K562 (cell line): Measurements from ENCODE around the gene CBX3. TPM values are rescaled to one million over a fixed set of nuclear protein-coding genes. Genes with fewer than 3 reads are reported as not detected.
A peak's percentile ranks its signal among the peaks of the same experiment; 100 is the strongest.

Experiments used
- ATAC-seq: fragments of 200-7000 bp; cut with Tn5 transposase; 3 replicates; pipeline ENCODE4 v1.9.1; 2020; ENCODE audit warnings: moderate library complexity
- BruUV-seq: library from RNA; stranded (reverse); fragments of 400-500 nt; replicated peaks from 2 replicates; lab custom pipeline; 2021; lab: Mats Ljungman, UMichigan
- CTCF ChIA-PET: fragments of 300-600 bp; formaldehyde crosslinking; extraction: SDS; loops from one replicate; lab custom pipeline; 2021; ENCODE audit warnings: low intra/inter-chr PET ratio; lab: Yijun Ruan, JAX
- POLR2A ChIA-PET: fragments of 300-600, 350-650 bp; sonication (Branson Sonifier 250); formaldehyde crosslinking; extraction: SDS; loops from one replicate; lab custom pipeline; 2021; ENCODE audit warnings: antibody characterized with exemption, inconsistent platforms; lab: Yijun Ruan, JAX
- DNase-seq, 4 experiments: peaks; one replicate each; pipeline versions ENCODE4 v3.0.0 to v3.0.0-alpha.2; 2011 to 2018; ENCODE audit warnings: low spot score in 3 of 4, mixed read lengths in 3 of 4; ENCODE audit errors: extremely low read depth in 1 of 4
- FAIRE-seq: peaks from 2 replicates; lab custom pipeline; 2011; peaks lifted over from hg19 to GRCh38; lab: Jason Lieb, UNC
- H2AFZ ChIP-seq: 2 replicates; pipeline ENCODE4 v1.6.0; 2011; ENCODE audit warnings: low read depth, low read length, control low read depth, inconsistent platforms
- H3K27ac ChIP-seq: fragments of 200-600 bp; 3 replicates; pipeline ENCODE4 v1.8.0; 2011; ENCODE audit warnings: low read depth, mild to moderate bottlenecking, control low read depth, inconsistent platforms, low read length, moderate library complexity, mixed read lengths; ENCODE audit errors: extremely low read depth
- H3K27me3 ChIP-seq, 2 experiments: fragments of 300-600 bp in 1 of 2; 2 replicates in 1 of 2; 3 replicates in 1 of 2; pipeline versions ENCODE4 v1.6.0 to v1.8.0; 2011; ENCODE audit warnings: inconsistent platforms in 2 of 2, low read length in 2 of 2, mild to moderate bottlenecking in 1 of 2, mixed read lengths in 1 of 2, moderate library complexity in 1 of 2; ENCODE audit not compliant: control insufficient read depth in 2 of 2, insufficient read depth in 2 of 2
- H3K36me3 ChIP-seq: fragments of 300-600 bp; 3 replicates; pipeline ENCODE4 v1.8.0; 2011; ENCODE audit warnings: mild to moderate bottlenecking, low read length, inconsistent platforms; ENCODE audit not compliant: control insufficient read depth, insufficient read depth
- H3K4me1 ChIP-seq, 2 experiments: fragments of 200-600 bp in 1 of 2; replicated peaks in 1 of 2; 2 replicates in 1 of 2; 3 replicates in 1 of 2; pipeline versions ENCODE4 v1.5.1 to v1.8.0; 2011; ENCODE audit warnings: inconsistent platforms in 2 of 2, low read length in 2 of 2, mild to moderate bottlenecking in 1 of 2, mixed read lengths in 1 of 2, moderate library complexity in 1 of 2; ENCODE audit not compliant: control insufficient read depth in 2 of 2, insufficient read depth in 2 of 2
- H3K4me2 ChIP-seq: 2 replicates; pipeline ENCODE4 v1.6.1; 2011; ENCODE audit warnings: low read length, control low read depth, inconsistent platforms, mixed read lengths; ENCODE audit not compliant: insufficient read depth
- H3K4me3 ChIP-seq: fragments of 200-600 bp; sonication (generic), shearing (Covaris generic); 2 replicates; pipeline ENCODE4 v1.5.1; 2016; ENCODE audit warnings: control low read depth, inconsistent platforms
- H3K79me2 ChIP-seq: fragments of 200-600 bp; 3 replicates; pipeline ENCODE4 v1.8.0; 2011; ENCODE audit warnings: low read length, inconsistent platforms; ENCODE audit not compliant: control insufficient read depth, insufficient read depth
- H3K9ac ChIP-seq, 2 experiments: 2 replicates each; pipeline versions ENCODE4 v1.6.0 to v1.6.1; 2011; ENCODE audit warnings: low read depth in 2 of 2, low read length in 2 of 2, control low read depth in 1 of 2, inconsistent platforms in 1 of 2, mild to moderate bottlenecking in 1 of 2, mixed read lengths in 1 of 2; ENCODE audit not compliant: insufficient read depth in 1 of 2
- H3K9me1 ChIP-seq: one replicate; pipeline ENCODE4 v1.6.0; 2011; ENCODE audit warnings: inconsistent platforms, mild to moderate bottlenecking, low read length, moderate library complexity; ENCODE audit not compliant: control insufficient read depth, insufficient read depth
- H3K9me3 ChIP-seq: replicated peaks from 2 replicates; pipeline ENCODE4 v1.5.1; 2011; ENCODE audit warnings: low read depth, low read length, inconsistent platforms; ENCODE audit not compliant: control insufficient read depth, insufficient read depth
- H4K20me1 ChIP-seq: replicated peaks from 2 replicates; pipeline ENCODE4 v1.6.1; 2011; ENCODE audit warnings: low read length, inconsistent platforms, mixed read lengths; ENCODE audit not compliant: control insufficient read depth, insufficient read depth
- EP400 ChIP-seq: fragments of 450-650 bp; IDR thresholded peaks from 2 replicates; pipeline ENCODE4 v1.6.1; 2017; ENCODE audit warnings: antibody characterized with exemption, mild to moderate bottlenecking, moderate library complexity
- FOSL1 ChIP-seq: fragments of 200-800 bp; sonication (Bioruptor generic); conservative IDR thresholded peaks from 2 replicates; pipeline ENCODE4 v1.6.1; 2016; ENCODE audit warnings: missing genetic modification characterization, missing compliant biosample characterization
- GATAD2A ChIP-seq: fragments of 450-650 bp; IDR thresholded peaks from 2 replicates; pipeline ENCODE4 v1.6.1; 2017
- HEY1 ChIP-seq: fragments of 250-450 bp; sonication (Bioruptor Pico); IDR thresholded peaks from 2 replicates; pipeline ENCODE4 v1.5.0; 2020; ENCODE audit warnings: mild to moderate bottlenecking, moderate library complexity, borderline replicate concordance
- NFIC ChIP-seq: fragments of 450-650 bp; IDR thresholded peaks from 2 replicates; pipeline ENCODE4 v1.6.1; 2017; ENCODE audit warnings: mild to moderate bottlenecking, inconsistent platforms
- TEAD2 ChIP-seq: fragments of 450-650 bp; IDR thresholded peaks from 2 replicates; pipeline ENCODE4 v1.6.1; 2016; ENCODE audit warnings: missing genetic modification characterization, control low read depth, missing compliant biosample characterization
- WGBS: fragments of 100-300 bp; shearing (Covaris generic); methylation state at CpG from one replicate; pipeline ENCODE4 v1.1.6; 2016; ENCODE audit warnings: low coverage, mixed read lengths; ENCODE audit not compliant: insufficient coverage; ENCODE audit errors: missing lambda C conversion rate; 5-methylcytosine and 5-hydroxymethylcytosine counted together
- in situ Hi-C: fragments of 300-500 bp; cut with MboI; formaldehyde crosslinking; loops from 4 replicates; pipeline ENCODE4 v1.15.0; 2018; ENCODE audit warnings: inconsistent platforms, mixed read lengths
- intact Hi-C: fragments of 100-400 bp; cut with micrococcal nuclease; formaldehyde crosslinking; loops from 2 replicates; pipeline ENCODE4 v1.14.2; 2022
- polyA plus RNA-seq, 8 experiments: library from polyadenylated mRNA; depleted of rRNA in 4 of 8; stranded (reverse) in 5 of 8; unstranded in 3 of 8; fragments of >200 nt; fragmentation: Nextera tagmentation in 2 of 8; fragmentation: Illumina TruSeq in 1 of 8; extraction: Ambion mirVana in 2 of 8; extraction: Trizol in 1 of 8; gene quantifications; 2 replicates each; pipeline versions ENCODE4 v1.2.1 to v1.2.3, GENCODE V29; 2011 to 2014; ENCODE audit warnings: inconsistent platforms in 1 of 8, missing spikeins in 1 of 8
- total RNA-seq, 7 experiments: library from RNA; depleted of rRNA in 6 of 7; stranded (reverse); fragments of >200 nt in 6 of 7; fragmentation: Illumina TruSeq in 2 of 7; extraction: Trizol in 2 of 7; gene quantifications; 2 replicates each; pipeline versions ENCODE4 v1.2.1 to v1.2.3, GENCODE V29; 2011 to 2021; ENCODE audit warnings: low replicate concordance in 1 of 7

Gene CBX3
- total and polyA plus RNA-seq, 9 of the 15 experiments (the other 6 are each of a cell fraction or from before 2014, with no cell fraction given), result 198 to 413 (median 328) TPM

- 0 out of 2 replicates have a peak, but pooled peaks have one; percentile 5 for TF ChIP-seq FOSL1 (tag)
- no peak for TF ChIP-seq EP400
- TF ChIP-seq TEAD2 (tag), result no peak
- no peak for TF ChIP-seq HEY1
These were observed 19.9 kb upstream of the CBX3 start (continued) for GRCh38 chr7:26181474-26182227.

GRCh38 chr7:26182283-26182682 lies 19.3 kb upstream of the CBX3 start:
- peaks cover 11% of the 10 kb centered on the region; the same call in 1 of the 3 replicates for H3K36me3 ChIP-seq

More at GRCh38 chr7:26182283-26182682, 19.3 kb upstream of the CBX3 start:
- FAIRE-seq (no peak), ATAC-seq (no peak), DNase-seq (no peak)
- intact Hi-C loops (no loop called here), in situ Hi-C loops (loop anchor here (5.0 kb wide), 1 partner anchor 90 kb away; no protein-coding TSS in a partner anchor)
- Histone ChIP-seq H3K79me2 (no peaks in the 10 kb centered on the region), H3K4me2 (no peak overlapping the region), H3K9ac (peak overlapping the region in 1 of 2 experiments; percentile 54; a peak in 1 of 4 replicates), H3K9me1 (no peaks in the 10 kb centered on the region), H2AFZ (no peak overlapping the region), H3K27me3 (no peaks in the 10 kb centered on the region), H3K27ac (no peak overlapping the region), H4K20me1 (no peaks in the 10 kb centered on the region), H3K9me3 (no peaks in the 10 kb centered on the region), H3K4me3 (no peak overlapping the region), H3K4me1 (peaks cover 14 to 42% of the 10 kb centered on the region in 2 experiments)
- WGBS, result 59% methylated on average over 6 of the region's 6 CpGs
- ChIA-PET POLR2A (interaction anchor here (0.7 to 5.3 kb wide), 9 partner anchors 9 to 286 kb away, joined by 3 to 23 read pairs (median 4); no protein-coding TSS in a partner anchor), CTCF (no interaction called here)
- BruUV-seq, result no TSS peak
- TF ChIP-seq NFIC, result peak; percentile 72
- no peak for TF ChIP-seq GATAD2A
